Activated gamma-delta T cell treated with Interleukin-2 at 50 U/mL for 16 hours (primary cell): ENCODE results near the gene SLC44A5.
A peak's percentile ranks its signal among the peaks of the same experiment; 100 is the strongest.
"Not testable (repeated sequence)": the region's sequence is repeated elsewhere in the genome, so short reads cannot be mapped to it uniquely, and the experiment has no call there.

Experiments
- DNase-seq: peaks from one replicate; pipeline ENCODE4 v3.0.0-alpha.2; 2020

The SLC44A5 gene

GRCh38 chr1:75611014-75611413, at the start of gene SLC44A5:
Gene SLC44A5, minus strand, starts transcription at chr1:75611114. Its CDS starts 69,667 bp downstream, at chr1:75541447.
- DNase-seq: no peak

- no peak for DNase-seq
Observed at GRCh38 chr1:75655931-75656330, 45.0 kb upstream of the SLC44A5 start.

DNA sequence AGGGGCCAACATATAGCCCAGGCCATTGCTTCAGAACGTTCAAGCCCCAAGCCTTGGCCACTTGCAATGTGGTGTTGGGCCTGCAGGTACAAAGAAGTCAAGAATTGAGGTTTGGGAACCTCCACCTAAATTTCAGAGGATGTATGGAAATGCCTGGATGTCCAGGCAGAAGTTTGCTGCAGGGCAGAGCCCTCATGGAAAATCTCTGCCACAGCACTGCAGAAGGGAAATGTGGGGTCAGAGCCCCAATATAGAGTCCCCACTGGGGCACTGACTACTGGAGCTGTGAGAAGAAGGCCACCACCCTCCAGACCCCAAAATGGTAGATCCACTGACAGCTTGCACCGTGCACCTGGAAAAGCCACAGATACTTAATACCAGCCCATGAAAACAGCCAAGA, 36.3 kb upstream of the SLC44A5 start:
- DNase-seq: not testable (repeated sequence)

DNA sequence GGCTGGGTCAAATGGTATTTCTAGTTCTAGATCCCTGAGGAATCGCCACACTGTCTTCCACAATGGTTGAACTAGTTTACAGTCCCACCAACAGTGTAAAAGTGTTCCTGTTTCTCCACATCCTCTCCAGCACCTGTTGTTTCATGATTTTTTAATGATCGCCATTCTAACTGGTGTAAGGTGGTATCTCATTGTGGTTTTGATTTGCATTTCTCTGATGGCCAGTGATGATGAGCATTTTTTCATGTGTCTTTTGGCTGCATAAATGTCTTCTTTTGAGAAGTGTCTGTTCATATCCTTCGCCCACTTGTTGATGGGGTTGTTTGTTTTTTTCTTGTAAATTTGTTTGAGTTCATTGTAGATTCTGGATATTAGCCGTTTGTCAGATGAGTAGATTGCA, 34.2 kb upstream of the SLC44A5 start:
- not testable (repeated sequence) for DNase-seq

DNA sequence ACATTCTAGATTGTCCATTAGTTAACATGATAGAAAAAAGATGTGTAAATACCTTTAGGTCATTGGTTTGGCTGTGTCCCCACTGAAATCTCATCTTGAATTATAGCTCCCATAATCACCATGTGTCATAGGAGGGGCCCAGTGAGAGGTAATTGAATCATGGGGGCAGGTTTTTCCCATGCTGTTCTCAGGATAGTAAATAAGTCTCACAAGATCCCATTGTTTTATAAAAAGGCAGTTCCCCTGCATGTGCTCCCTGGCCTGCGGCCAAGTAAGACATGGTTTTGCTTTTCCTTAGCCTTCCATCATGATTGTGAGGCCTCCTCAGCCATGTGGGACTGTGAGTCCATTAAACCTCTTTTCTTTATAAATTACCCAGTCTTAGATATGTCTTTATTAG, 32.5 kb upstream of the SLC44A5 start:
- DNase-seq: no peak

GRCh38 chr1:75641325-75641724, 30.4 kb upstream of the SLC44A5 start:
- DNase-seq: no peak

GRCh38 chr1:75640137-75640536, 29.2 kb upstream of the SLC44A5 start:
- DNase-seq: no peak

DNA sequence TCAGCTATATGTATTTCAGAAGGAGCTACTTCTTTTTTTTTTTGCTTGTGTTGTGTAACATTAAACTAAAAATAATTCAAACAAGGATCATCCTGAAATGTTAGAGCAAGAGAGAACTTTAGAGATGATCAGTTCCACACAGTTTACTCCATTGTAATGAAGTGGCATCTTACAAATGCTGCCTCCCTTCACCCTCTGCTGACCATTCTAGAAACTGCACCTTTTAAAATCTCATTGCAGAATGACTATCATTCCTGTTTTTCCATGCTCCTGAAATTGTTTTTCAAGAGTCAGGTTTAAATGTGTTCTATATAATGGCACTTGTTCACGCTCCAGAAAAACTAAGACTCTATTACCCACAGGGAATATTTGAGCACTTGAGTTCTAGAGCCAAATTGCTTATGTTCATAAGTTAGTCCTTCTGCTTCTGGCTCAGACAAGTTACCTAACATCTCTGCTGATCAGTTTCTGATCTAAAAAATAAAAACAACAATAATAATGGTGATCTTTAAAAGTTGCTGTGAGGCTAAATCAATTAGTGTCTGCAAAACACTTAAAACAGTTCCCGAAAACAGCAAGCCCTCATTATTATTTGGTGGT, 21.5 kb upstream of the SLC44A5 start:
- DNase-seq: no peak

DNA sequence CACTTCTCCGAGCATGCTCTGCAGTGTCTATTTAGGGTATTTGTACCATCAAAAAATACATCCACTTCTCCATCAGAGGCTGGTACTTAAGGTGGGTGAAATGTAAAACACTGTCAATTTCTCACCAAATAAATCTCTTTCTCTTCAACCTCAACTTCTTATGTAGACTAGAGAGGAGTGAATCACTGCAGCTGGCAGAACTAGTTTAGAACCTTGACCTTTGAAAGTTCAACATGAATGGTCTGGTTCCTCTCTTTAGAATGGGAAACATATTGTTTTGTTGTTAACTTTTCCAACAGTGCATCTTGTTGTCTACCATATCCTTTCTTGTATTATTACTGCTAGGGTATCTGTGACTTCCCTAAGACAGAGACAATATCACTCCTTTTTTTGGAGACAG, 20.1 kb upstream of the SLC44A5 start:
- DNase-seq: no peak

DNA sequence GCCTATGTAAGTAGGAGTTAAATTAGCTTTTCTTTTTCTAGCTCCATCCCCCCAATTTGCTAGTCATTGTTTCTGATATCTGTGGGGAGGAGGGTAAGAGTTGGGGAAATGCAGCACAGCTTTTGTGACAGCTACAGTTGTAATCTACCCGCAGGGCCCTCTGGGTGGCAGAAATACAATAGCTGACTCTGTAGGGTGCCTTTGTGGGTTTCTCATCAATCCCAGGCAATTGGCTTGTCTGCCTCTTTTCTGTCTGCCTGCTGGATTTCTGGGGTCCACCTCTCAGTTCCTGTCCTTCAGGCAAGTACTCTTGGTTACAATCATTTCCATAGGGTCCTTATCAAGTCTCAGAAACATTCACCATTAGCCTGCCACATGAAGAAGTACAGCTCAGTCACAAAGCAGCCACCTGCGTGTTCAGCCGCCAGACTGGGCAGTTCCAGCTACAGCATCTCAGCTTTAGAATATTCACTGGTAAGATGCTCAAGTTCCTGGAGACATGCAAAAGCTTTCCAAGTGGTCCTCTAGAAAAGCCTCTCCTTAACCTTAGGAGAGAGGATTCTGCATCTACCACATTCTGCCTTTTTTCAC, 19.2 kb upstream of the SLC44A5 start:
- DNase-seq: no peak

GRCh38 chr1:75625795-75626194, 14.9 kb upstream of the SLC44A5 start:
- no peak for DNase-seq

- no peak for DNase-seq
Observed at GRCh38 chr1:75618382-75618781, 7.5 kb upstream of the SLC44A5 start.

GRCh38 chr1:75616436-75617433, 5.8 kb upstream of the SLC44A5 start:
- DNase-seq: no peak

- DNase-seq: peak; percentile 3
Observed at GRCh38 chr1:75615613-75616435, 4.9 kb upstream of the SLC44A5 start.

DNA sequence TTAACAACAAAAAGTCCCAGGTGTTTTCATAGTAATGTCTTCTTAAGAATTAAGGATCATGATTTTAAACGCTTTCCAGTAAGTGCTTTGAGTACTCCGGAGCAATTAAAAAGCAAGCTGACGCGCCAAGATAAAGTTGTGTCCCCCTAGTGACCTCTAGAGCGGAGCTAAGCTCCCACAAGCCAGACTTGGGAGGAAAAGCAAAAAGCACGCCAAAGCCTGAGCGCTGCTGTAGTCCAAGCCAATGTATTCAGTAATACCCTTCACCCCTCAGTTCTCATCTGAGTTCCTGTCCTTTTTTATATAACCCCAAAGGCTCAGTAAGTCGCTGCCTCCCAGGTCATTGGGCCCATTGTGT, 3.5 kb upstream of the SLC44A5 start:
- DNase-seq: no peak

DNA sequence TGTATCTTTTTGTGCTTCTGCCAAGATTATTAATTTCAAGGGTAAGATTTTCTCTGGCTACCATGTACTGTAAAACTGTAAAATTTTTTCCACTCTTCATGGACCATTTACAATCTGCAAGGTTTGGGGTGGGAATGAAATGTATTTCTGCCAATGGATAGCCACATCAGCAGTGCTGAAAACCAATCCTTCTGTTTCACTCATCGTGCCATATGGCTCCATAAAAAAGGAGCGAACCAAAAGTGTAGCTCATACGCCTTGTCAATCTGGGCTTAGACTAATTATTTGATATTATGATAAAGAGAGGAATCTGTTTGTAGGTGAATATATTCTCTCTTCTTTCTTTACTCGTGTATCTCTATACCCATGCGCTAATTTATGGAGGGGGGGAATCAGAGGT, 3.0 kb upstream of the SLC44A5 start:
- DNase-seq: no peak

GRCh38 chr1:75612976-75613375, 2.1 kb upstream of the SLC44A5 start:
- DNase-seq: no peak

- DNase-seq: no peak
Observed at GRCh38 chr1:75602486-75602885, 8.4 kb downstream of the SLC44A5 start.

GRCh38 chr1:75600781-75601180, 10.1 kb downstream of the SLC44A5 start:
- no peak for DNase-seq

- no peak for DNase-seq
Observed at GRCh38 chr1:75594327-75594726, 16.6 kb downstream of the SLC44A5 start.

GRCh38 chr1:75593457-75593856, 17.5 kb downstream of the SLC44A5 start:
- DNase-seq: not testable (repeated sequence)

DNA sequence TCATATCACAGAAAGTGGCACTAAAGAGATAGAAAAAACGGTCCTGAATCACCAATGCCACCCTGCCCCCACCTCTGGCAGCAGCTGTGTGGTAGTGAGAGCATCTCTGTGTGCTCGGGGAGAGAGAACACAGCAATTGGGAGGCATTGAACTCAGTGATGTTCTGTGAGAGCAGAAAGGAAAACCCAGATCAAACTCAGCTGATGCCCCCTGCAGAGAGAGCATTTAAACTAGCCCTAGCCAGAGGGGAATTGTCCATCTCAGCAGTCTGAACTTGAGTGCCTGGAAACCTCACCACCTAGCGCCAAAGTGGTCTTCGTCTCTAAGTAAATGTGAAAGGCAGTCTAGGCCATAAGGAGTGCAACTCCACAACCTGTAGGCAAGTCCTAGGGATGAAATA, 21.3 kb downstream of the SLC44A5 start:
- DNase-seq: no peak
